ENCODE results near the gene NFYC.

- no peak for TF ChIP-seq CTCF (IDR thresholded peaks at IDR 0.05; ENCODE audit: borderline replicate concordance, extremely low read depth, low read length, poor library complexity, severe bottlenecking)
- TF ChIP-seq EZH2 (IDR thresholded peaks at IDR 0.05; ENCODE audit: borderline replicate concordance, low read depth, low read length, severe bottlenecking), result no peak
Observed at GRCh38 chr1:40692429-40692895, 958 bp downstream of the NFYC start.

Data from DND-41 (cell line).